MM.1S (cell line): ENCODE measurements around the gene SYNCRIP.

Source experiments
- EZH2 ChIP-seq: fragments of 300-600 bp; sonication (generic); optimal IDR thresholded peaks from 2 replicates; pipeline ENCODE3; 2017; ENCODE audit warnings: low read depth, mild to moderate bottlenecking, antibody characterized with exemption, low read length, mixed read lengths
- TF ChIP-seq, protein P1 (sequence below): fragments of 300-600 bp; sonication (generic); IDR thresholded peaks from 2 replicates; pipeline ENCODE4 v1.5.1; 2016; ENCODE audit warnings: antibody characterized with exemption, low read length, mixed read lengths

- TF ChIP-seq EZH2: no peak
- TF ChIP-seq, protein P1, sequence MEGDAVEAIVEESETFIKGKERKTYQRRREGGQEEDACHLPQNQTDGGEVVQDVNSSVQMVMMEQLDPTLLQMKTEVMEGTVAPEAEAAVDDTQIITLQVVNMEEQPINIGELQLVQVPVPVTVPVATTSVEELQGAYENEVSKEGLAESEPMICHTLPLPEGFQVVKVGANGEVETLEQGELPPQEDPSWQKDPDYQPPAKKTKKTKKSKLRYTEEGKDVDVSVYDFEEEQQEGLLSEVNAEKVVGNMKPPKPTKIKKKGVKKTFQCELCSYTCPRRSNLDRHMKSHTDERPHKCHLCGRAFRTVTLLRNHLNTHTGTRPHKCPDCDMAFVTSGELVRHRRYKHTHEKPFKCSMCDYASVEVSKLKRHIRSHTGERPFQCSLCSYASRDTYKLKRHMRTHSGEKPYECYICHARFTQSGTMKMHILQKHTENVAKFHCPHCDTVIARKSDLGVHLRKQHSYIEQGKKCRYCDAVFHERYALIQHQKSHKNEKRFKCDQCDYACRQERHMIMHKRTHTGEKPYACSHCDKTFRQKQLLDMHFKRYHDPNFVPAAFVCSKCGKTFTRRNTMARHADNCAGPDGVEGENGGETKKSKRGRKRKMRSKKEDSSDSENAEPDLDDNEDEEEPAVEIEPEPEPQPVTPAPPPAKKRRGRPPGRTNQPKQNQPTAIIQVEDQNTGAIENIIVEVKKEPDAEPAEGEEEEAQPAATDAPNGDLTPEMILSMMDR: no peak
These were observed 61.1 kb downstream of the SYNCRIP start for GRCh38 chr6:85581572-85581971.
